GM18867 (cell line): ENCODE results near the gene C19orf25.
"Not testable (repeated sequence)": the region's sequence is repeated elsewhere in the genome, so short reads cannot be mapped to it uniquely, and the experiment has no call there.

ENCODE experiments used
- ATAC-seq: cut with Tn5 transposase; IDR thresholded peaks from one replicate; pipeline ENCODE4 v1.9.1; 2021; ENCODE audit warnings: mild to moderate bottlenecking, moderate library complexity; ENCODE audit not compliant: unreplicated experiment

The C19orf25 gene

GRCh38 chr19:1478934-1479707, at the start of gene C19orf25:
C19orf25 (minus strand) TSS chr19:1479215; CDS start chr19:1478903, 312 bp downstream.
- peak; percentile 88 for ATAC-seq

DNA sequence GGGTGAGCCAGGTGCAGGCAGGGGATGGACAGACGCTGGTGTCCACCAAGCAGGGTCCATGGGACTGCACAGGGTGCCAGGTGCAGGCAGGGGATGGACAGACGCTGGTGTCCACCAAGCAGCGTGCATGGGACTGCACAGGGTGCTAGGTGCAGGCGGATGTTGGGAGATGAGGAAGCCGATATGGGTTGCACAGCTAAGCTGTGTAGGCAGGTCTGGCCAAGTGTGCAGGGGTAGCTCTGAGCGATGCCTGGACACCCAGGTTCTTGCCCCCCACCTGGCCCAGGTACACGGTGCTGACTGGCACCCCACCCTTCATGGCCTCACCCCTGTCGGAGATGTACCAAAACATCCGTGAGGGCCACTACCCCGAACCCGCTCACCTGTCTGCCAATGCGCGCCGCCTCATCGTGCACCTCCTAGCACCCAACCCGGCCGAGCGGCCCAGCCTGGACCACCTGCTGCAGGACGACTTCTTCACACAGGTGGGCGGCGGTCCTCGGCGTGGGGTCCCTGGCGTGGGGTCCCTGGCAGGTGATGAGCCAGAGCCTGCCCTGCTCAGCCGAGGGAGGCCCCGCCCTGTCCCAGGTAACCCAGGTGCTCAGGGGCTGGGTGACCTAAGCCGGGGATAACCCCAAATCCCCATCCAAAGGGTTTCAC, 48.8 kb upstream of the C19orf25 start:
- no peak for ATAC-seq

- ATAC-seq = no peak
Observed at GRCh38 chr19:1526979-1527649, 48.1 kb upstream of the C19orf25 start.

DNA sequence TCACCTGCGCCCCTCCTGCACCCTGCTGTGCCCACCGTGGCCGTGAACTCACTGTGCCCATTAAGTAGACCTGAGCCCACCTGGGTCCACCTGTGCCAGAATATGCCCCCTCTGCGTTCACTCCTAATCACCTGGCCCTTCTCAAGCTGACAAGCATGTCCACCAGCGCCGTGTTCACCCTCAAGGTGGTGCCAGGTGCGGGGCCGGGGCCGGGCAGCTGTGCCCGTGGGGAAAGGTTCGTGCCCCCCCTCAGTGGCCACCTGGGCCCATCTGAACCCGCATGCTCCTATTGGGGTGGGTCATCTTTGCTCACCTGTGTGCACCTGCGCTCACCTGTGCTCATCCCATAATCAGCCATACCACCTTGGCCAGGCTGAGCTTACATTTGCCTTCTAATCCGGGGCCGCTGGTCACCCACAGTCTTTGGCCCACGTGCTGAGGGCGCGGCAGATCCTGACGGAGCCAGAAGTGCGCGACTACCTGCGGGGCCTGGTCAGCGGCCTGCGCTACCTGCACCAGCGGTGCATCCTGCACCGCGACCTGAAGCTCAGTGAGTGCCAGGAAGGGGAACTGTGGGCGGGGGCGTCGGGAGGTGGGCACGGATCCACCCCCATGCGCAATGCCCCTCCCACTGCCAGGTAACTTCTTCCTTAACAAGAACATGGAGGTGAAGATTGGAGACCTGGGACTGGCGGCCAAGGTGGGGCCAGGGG, 47.2 kb upstream of the C19orf25 start:
- no peak for ATAC-seq

DNA sequence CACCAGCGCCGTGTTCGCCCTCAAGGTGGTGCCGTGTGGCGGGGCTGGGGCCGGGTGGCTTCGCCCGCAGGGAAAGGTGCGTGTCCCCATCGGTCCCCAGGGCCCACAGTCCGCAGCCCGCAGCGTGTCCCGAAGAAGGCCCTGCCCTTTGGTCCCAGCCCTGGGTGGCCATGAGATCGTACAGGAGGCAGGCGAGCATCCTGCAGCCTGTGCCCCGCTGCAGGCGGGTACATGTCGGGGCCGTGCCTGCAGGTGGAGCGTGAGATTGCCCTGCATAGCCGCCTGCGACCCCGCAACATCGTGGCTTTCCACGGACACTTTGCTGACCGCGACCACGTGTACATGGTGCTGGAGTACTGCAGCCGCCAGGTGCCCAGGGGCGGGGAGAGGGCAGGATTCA, 46.3 kb upstream of the C19orf25 start:
- no peak for ATAC-seq

GRCh38 chr19:1524972-1525325, 45.9 kb upstream of the C19orf25 start:
- ATAC-seq = no peak

DNA sequence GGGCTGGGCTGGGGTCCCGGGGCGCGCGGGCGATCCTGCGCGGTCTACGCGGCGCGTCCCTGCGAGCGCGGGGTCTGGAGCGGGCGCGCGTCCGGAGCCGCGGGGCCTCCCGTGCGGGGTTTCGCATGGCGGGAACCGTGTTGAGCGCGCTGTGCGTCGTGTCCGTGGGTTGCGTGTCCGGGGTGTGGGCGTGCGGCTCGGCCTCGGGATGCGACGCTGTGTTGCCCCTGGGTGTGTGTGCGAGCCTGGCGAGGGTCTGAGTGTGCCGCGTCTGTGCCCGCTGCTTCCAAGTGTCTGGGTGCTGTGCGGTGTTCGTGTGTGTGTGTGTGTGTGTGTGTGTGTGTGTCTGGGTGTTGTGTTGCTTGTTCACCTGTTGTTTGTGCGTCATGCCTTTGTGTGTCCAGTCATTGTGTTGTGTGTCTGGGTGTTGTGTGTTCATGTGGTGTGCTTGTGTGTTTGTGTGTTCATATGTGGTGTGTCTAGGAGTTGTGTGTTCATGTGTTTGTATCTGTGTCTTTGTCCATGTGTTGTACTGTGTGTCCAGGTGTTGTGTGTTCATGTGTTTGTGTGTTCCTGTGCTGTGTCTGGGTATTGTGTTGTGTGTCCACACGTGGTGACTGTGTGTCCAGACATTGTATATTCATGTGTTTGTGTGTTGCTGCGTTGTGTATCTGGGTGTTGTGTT, 45.4 kb upstream of the C19orf25 start:
- ATAC-seq = no peak

DNA sequence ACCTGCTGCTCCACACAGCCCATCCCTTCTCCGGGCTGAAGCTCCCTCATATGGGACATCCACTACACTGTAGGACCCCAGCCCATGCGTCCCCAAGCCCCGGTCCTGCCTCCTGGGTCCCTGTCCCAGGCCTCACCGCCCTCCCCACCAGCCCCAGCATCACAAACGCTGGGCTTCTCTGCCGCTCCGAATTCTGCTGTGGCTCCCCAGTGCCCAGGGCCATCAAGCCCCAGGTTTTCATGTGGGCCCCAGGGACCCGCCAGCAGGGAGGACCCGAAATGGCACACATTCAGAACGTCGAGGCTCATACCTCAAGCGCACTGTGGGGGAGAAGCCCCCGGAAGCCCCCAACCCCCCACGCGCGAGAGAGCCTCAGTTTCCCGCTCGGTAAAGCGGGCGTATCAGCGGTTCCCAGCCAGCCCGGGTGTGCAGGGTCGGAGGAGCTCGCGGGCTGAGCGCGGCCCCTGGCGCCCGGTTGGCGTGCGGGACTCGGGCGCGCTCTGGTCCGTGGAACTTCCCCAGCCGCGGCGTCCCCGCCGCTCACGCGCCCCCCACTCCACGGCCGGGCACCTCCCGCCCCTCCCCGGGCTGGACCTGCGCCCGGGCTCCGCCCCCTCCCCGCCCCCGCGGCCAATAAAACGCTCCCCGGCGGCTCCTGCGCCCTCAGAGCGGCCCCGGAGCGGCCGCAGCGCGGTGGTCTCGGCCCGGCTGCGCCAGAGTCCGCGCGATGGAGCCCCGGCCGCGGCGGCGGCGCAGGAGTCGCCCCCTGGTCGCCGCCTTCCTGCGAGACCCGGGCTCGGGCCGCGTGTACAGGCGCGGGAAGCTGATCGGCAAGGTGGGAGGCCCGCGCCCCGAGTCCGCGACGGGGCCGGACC, 44.6 kb upstream of the C19orf25 start, which contains the start of gene PLK5:
TSS of gene PLK5 (plus strand) at position 666 of the 875 bp plus-strand sequence. CDS start 2,920 bp downstream, outside the sequence.
- ATAC-seq = no peak

GRCh38 chr19:1522838-1523237, 43.8 kb upstream of the C19orf25 start:
- no peak for ATAC-seq

- no peak for ATAC-seq
Observed at GRCh38 chr19:1522061-1522460, 43.0 kb upstream of the C19orf25 start.

GRCh38 chr19:1521636-1522035, 42.6 kb upstream of the C19orf25 start:
- ATAC-seq = no peak

DNA sequence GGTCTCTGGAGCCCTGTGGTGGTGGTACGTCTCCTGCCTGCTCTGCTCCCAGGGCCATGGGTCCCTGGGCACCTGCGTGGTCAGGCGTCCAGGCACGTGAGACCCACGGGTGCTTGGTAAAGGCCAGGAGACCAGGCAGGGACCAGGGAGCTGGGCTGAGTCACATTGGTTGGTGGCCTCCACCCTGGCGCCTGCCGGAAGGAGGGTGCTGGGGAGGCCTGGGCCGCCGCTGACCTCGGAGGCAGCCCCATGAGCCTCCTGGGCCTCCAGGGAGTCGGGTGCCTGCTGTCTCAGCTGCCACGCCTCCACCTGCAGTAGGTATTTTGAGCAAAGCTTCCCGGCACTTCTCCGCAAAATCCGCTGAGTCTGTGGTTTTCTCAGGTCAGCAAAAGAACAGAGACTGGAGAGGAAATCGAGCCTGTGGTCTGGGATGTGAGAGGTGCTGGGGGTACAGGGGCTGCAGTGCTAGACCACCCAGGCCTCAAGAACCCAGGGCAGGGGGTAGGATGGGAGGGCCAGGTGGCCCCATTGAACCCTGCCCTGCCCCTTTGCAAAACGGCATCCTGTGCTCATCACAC, 41.3 kb upstream of the C19orf25 start:
- ATAC-seq = no peak

DNA sequence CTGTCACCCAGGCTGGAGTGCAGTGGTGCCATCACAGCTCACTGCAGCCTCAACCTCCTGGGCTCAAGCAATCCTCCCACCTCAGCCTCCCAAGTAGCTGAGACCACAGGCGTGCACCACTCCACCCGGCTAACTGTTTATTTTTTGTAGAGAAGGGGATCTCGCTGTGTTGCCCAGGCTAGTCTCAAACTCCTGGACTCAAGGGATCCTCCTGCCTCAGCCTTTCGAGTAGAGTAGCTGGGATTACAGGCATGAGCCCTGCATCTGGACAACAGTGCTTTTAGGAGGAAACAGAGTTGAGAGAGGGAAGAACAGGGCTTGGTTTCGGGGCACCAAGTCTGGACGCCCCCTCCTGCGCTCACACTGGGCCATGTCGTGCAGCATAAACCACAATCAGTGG, 40.8 kb upstream of the C19orf25 start:
- not testable (repeated sequence) for ATAC-seq

DNA sequence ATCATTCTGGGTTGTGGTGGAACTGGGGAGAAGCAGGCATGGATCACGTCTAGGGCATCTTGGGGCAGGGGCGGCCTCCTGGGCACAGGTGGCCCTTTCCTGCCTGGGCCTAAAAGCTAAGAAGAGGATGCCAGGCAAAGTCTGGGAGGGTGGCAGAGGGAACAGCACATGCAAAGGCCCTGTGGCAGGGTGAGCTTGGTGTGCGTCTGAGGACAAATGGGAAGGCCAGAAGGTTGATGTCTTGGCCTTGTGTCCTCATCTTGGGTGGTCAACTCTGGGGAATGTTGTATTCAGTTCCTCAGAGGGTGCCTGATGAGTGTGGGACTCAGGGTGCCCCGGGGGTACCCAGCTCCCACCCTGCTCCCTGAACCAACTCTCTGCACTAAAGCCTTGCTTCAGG, 39.5 kb upstream of the C19orf25 start:
- no peak for ATAC-seq

GRCh38 chr19:1516395-1516753, 37.4 kb upstream of the C19orf25 start:
- ATAC-seq = no peak

- no peak for ATAC-seq
Observed at GRCh38 chr19:1514986-1515721, 36.1 kb upstream of the C19orf25 start.

- no peak for ATAC-seq
Observed at GRCh38 chr19:1514295-1514661, 35.3 kb upstream of the C19orf25 start.

GRCh38 chr19:1513499-1514294, 34.7 kb upstream of the C19orf25 start:
- no peak for ATAC-seq
